AG09319 (cell line): ENCODE measurements around the gene ETAA1.

ENCODE experiments used
- DNase-seq: peaks from one replicate; pipeline ENCODE4 v3.0.0-alpha.2; 2010; ENCODE audit warnings: low read depth; ENCODE audit errors: extremely low read depth
- TF ChIP-seq, protein P1 (sequence below): IDR thresholded peaks from 2 replicates; pipeline ENCODE4 v1.5.1; 2011; ENCODE audit warnings: low read depth, mild to moderate bottlenecking, inconsistent platforms, low read length, moderate library complexity

Gene ETAA1

DNA sequence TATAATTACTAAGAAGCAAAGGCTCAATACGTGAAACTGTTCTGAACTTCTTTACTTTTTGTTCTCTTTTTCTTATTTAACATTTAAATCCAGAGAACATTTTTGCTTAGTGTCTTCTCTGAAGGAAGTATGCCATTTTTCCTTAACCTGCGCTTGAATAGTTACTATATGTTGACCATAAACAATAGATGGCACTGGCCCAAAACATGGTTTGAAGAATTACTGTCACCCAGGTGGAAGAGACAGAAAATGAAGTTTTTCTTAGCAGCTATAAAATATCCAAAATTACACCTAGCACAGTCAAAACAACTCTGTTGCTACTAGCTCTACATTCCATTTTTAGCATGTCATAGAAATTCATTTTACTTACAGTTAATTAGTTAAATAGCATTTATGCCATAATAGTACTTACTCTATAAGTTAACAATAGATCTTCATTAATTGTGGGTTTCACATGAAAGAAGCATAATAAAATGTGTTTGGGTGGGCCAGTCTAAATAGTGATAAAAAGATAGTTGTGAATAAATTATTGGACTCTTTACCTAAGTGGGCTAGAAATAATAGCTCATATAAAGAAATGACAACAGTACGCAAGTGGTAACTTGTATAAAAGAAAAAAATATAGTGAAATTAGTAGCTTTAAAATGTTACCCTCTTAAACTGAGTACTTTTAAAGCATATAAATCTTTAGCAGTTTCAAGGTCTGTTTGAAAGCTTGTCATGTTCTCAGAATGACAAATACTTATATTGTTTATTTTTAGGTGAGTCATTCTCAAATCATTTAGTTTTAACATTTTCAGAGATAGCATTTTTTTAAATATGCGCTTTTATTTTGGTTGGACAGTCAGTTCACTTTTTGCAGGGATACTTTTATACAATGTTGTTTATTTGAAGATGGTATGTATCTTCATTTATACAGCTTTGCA, 3.7 kb downstream of the ETAA1 start:
- TF ChIP-seq, protein P1, sequence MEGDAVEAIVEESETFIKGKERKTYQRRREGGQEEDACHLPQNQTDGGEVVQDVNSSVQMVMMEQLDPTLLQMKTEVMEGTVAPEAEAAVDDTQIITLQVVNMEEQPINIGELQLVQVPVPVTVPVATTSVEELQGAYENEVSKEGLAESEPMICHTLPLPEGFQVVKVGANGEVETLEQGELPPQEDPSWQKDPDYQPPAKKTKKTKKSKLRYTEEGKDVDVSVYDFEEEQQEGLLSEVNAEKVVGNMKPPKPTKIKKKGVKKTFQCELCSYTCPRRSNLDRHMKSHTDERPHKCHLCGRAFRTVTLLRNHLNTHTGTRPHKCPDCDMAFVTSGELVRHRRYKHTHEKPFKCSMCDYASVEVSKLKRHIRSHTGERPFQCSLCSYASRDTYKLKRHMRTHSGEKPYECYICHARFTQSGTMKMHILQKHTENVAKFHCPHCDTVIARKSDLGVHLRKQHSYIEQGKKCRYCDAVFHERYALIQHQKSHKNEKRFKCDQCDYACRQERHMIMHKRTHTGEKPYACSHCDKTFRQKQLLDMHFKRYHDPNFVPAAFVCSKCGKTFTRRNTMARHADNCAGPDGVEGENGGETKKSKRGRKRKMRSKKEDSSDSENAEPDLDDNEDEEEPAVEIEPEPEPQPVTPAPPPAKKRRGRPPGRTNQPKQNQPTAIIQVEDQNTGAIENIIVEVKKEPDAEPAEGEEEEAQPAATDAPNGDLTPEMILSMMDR: no peak
- DNase-seq: no peak

DNA sequence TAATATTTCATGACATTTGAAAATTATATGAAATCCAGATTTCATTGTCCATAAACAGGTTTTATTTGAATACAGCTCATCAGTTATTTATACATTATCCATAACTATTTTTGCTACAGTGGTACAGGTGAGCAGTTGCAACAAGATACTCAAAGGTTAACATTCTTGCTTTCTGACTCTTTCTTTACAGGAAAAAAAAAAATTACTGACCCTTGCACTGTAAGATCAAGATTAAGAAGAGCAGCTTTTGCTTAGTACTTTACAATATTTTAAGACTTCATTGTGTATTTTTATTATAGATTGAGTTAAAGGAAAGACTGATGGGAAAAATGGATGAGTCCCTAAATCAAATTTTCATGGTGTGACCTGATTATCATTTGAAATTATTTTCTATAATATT, 11.2 kb downstream of the ETAA1 start:
- DNase-seq: no peak
- TF ChIP-seq, protein P1: no peak

DNA sequence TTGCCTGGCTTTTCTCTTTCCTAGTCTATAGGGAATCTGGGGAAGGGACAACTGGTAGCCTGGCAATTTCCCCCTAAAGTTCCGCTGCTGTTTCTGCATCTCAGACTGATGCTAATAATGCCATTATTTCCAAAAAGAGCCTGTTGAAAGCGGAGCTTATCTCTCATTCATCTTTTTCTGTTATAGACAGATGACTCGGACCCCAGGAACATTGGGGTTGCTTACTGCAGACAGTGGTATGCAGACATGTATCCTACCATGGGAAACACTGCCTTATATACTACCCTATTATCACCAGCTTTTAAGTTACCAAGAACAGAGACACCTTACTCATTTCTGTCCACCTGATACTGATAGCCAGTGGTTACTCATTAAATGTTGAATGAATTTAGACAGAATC, 15.3 kb downstream of the ETAA1 start:
- TF ChIP-seq, protein P1: no peak

DNA sequence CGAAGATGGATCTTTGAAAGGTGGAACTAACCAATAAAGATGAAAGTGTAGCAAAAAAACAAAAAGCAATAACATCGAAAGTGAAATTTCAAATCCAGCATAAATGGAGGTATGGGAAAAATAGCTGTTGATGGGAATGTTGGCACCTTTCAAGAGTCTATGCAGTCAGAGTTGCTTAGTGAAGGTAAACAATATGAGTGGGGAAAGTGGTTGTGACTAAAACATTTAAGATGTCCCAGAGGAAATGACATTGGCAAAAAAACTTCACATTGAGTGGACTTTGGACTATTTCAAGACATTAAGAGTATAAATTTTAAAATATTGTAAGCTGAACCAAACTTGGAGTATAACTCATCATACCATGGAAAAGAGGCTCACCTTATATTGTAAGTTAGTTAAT, 17.7 kb downstream of the ETAA1 start:
- no peak for DNase-seq
- TF ChIP-seq, protein P1: no peak

More for the DNA sequence above, 15.3 kb downstream of the ETAA1 start:
- DNase-seq: no peak

DNA sequence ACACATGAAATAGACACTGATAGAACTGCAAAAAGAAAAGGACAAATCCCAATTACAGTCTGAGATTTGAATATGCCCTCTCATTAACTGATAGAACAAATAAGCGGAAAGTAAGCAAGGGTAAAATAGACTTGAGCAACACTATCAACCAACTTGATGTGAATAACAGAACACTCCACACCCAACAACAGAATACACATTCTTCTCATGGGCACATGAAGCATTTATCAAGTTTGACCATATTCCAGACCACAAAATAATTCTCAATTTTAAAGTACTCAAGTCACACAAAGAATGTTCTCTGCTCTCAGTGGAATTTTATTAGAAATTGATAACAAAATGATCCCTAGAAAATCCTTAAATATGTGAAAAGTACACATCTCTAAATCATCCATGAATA, 19.0 kb downstream of the ETAA1 start:
- TF ChIP-seq, protein P1: no peak
- DNase-seq: no peak

DNA sequence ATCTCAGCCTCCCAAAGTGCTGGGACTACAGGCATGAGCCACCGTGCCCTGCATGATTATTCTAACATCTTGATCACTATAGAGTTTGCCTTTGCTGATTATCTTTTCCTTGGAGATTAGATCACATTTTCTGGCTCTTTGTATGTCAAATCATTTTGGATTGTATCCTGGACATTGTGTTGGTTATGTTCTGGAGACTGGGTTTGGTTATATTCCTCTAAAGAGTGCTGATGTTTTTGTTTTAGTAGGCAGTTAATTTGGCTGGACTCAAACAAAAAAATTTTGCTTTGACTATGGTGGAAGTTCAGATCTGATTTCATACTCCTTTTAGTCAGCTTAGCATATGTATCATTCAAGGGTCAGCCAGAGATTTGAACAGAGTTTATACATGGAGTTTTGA, 26.4 kb downstream of the ETAA1 start:
- DNase-seq: no peak

DNA sequence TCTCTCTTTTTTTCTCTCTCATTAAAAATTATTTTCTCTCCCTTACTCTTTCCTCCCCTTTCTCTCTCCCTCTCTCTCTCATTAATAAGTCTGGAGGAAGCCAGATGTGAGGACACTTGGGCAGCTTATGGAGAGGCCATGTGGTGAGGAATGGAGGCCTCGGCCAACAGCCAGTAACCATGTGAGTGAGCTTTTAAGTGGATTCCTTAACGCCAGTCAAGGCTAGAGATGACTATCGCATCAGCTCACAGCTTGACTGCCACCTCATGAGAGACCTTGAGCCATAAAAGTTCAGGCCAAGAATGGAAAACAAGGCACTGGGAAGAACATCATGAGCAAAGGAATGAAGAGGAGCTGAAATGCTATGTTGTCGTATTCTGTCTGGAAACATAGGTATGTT, 39.1 kb downstream of the ETAA1 start:
- DNase-seq: no peak
- TF ChIP-seq, protein P1: no peak

More for the DNA sequence above, 26.4 kb downstream of the ETAA1 start:
- TF ChIP-seq, protein P1: no peak
